C1 segment of cervical spinal cord (tissue), 14 donors: ENCODE measurements around the gene NACAD.

Experiments
- DNase-seq, 14 donors: peaks; one replicate each; lab custom pipeline; 2025; lab: John Stamatoyannopoulos, UW

Gene NACAD

GRCh38 chr7:45088821-45089340 lies at the start of gene NACAD:
Gene NACAD (minus strand): TSS chr7:45088969. CDS start chr7:45088894, 75 bp downstream.
- DNase-seq: peak in 13 of 14 donors; percentile 66 to 99 (median 94)

GRCh38 chr7:45136106-45137060 lies 47.6 kb upstream of the NACAD start:
- peak in 11 of 14 donors; percentile 9 to 53 (median 24) for DNase-seq

GRCh38 chr7:45133877-45134276 lies 45.1 kb upstream of the NACAD start:
- DNase-seq: no peak

GRCh38 chr7:45133352-45133751 lies 44.6 kb upstream of the NACAD start:
- no peak for DNase-seq

GRCh38 chr7:45132708-45133320 lies 44.0 kb upstream of the NACAD start:
- no peak for DNase-seq

- no peak for DNase-seq
These were observed 43.1 kb upstream of the NACAD start for GRCh38 chr7:45131891-45132290.

- no peak for DNase-seq
These were observed 42.1 kb upstream of the NACAD start for GRCh38 chr7:45130910-45131309.

- no peak for DNase-seq
These were observed 41.1 kb upstream of the NACAD start for GRCh38 chr7:45129906-45130305.

- peak in 1 of 14 donors; percentile 48 for DNase-seq
These were observed 40.5 kb upstream of the NACAD start for GRCh38 chr7:45129181-45129800.

GRCh38 chr7:45126920-45127319 lies 38.2 kb upstream of the NACAD start:
- DNase-seq: no peak

GRCh38 chr7:45126201-45126600 lies 37.4 kb upstream of the NACAD start:
- DNase-seq: no peak

- no peak for DNase-seq
These were observed 36.6 kb upstream of the NACAD start for GRCh38 chr7:45125193-45125904.

GRCh38 chr7:45123913-45124710 lies 35.3 kb upstream of the NACAD start:
- no peak for DNase-seq

- no peak for DNase-seq
These were observed 34.4 kb upstream of the NACAD start for GRCh38 chr7:45122975-45123860.

GRCh38 chr7:45119550-45119949 lies 30.8 kb upstream of the NACAD start:
- DNase-seq: no peak

GRCh38 chr7:45118889-45119331 lies 30.1 kb upstream of the NACAD start:
- no peak for DNase-seq

GRCh38 chr7:45118292-45118691 lies 29.5 kb upstream of the NACAD start:
- DNase-seq: no peak

- no peak for DNase-seq
These were observed 28.8 kb upstream of the NACAD start for GRCh38 chr7:45117582-45117981.

GRCh38 chr7:45116048-45116447 lies 27.3 kb upstream of the NACAD start:
- DNase-seq: no peak

- DNase-seq: no peak
These were observed 26.2 kb upstream of the NACAD start for GRCh38 chr7:45114926-45115325.
